GM06990 (cell line): ENCODE results near the gene GALNT9.

Experiments used
- DNase-seq: peaks from one replicate; pipeline ENCODE4 v3.0.0-alpha.2; 2011; ENCODE audit not compliant: insufficient read length; ENCODE audit errors: extremely low read depth
- H3K27me3 ChIP-seq: replicated peaks from 2 replicates; pipeline ENCODE4 v1.6.0; 2011; ENCODE audit warnings: low read length; ENCODE audit not compliant: control insufficient read depth, insufficient read depth
- H3K36me3 ChIP-seq: 2 replicates; pipeline ENCODE4 v1.5.1; 2011; ENCODE audit warnings: low read length; ENCODE audit not compliant: control insufficient read depth, insufficient read depth
- H3K4me3 ChIP-seq: replicated peaks from 2 replicates; pipeline ENCODE4 v1.5.1; 2011; ENCODE audit warnings: low read depth, mild to moderate bottlenecking, control low read depth, low read length
- CTCF ChIP-seq: IDR thresholded peaks from 2 replicates; pipeline ENCODE4 v1.5.1; 2011; ENCODE audit warnings: low read length, control low read depth, mild to moderate bottlenecking, inconsistent platforms; ENCODE audit not compliant: insufficient read depth, poor library complexity, severe bottlenecking

The GALNT9 gene

GRCh38 chr12:132190834-132191500, 138.4 kb downstream of the GALNT9 start:
- Histone ChIP-seq H3K27me3 (no peaks in the 10 kb centered on the region), H3K36me3 (no peaks in the 10 kb centered on the region), H3K4me3 (no peak overlapping the region)
- no peak for DNase-seq
- no peak for TF ChIP-seq CTCF

GRCh38 chr12:132190012-132190755, 139.2 kb downstream of the GALNT9 start:
- DNase-seq: no peak
- H3K36me3 ChIP-seq: no peaks in the 10 kb centered on the region
- peak overlapping the region; percentile 53 for H3K4me3 ChIP-seq
- no peaks in the 10 kb centered on the region for H3K27me3 ChIP-seq
- TF ChIP-seq CTCF: no peak

- H3K36me3 ChIP-seq: no peaks in the 10 kb centered on the region
- no peaks in the 10 kb centered on the region for H3K27me3 ChIP-seq
- H3K4me3 ChIP-seq: peak overlapping the region; percentile 53
- TF ChIP-seq CTCF: no peak
- DNase-seq: peak; percentile 91
These were observed 139.9 kb downstream of the GALNT9 start for GRCh38 chr12:132189378-132190011.

- Histone ChIP-seq H3K36me3 (no peaks in the 10 kb centered on the region), H3K4me3 (peak overlapping the region; percentile 53), H3K27me3 (no peaks in the 10 kb centered on the region)
- DNase-seq: no peak
- no peak for TF ChIP-seq CTCF
These were observed 140.5 kb downstream of the GALNT9 start for GRCh38 chr12:132188916-132189325.

GRCh38 chr12:132188451-132188901, 140.9 kb downstream of the GALNT9 start:
- no peak for TF ChIP-seq CTCF
- no peaks in the 10 kb centered on the region for H3K36me3 ChIP-seq
- H3K4me3 ChIP-seq: no peak overlapping the region
- no peaks in the 10 kb centered on the region for H3K27me3 ChIP-seq
- no peak for DNase-seq
